Astrocyte of the cerebellum (primary cell): ENCODE measurements around the gene CDC42.
"Not testable (repeated sequence)": the region's sequence is repeated elsewhere in the genome, so short reads cannot be mapped to it uniquely, and the experiment has no call there.

Experiments used
- DNase-seq: peaks from one replicate; pipeline ENCODE4 v3.0.0-alpha.2; 2011; ENCODE audit warnings: low read depth
- H3K4me3 ChIP-seq: 2 replicates; pipeline ENCODE4 v1.5.1; 2011; ENCODE audit warnings: mild to moderate bottlenecking, low read depth, low read length, moderate library complexity
- CTCF ChIP-seq: IDR thresholded peaks from 2 replicates; pipeline ENCODE4 v1.5.1; 2012; ENCODE audit warnings: low read length, low read depth, moderate library complexity, mild to moderate bottlenecking; ENCODE audit errors: missing control alignments
- in situ Hi-C: cut with HindIII; loops from 2 replicates; pipeline ENCODE4 v1.10.0; 2017; ENCODE audit warnings: low sequenced_read_pairs

The CDC42 gene

GRCh38 chr1:22077728-22078127 is 25.2 kb downstream of the CDC42 start:
- DNase-seq = no peak
- in situ Hi-C loops = no loop called here
- no peak overlapping the region for H3K4me3 ChIP-seq
- TF ChIP-seq CTCF = no peak

GRCh38 chr1:22078133-22078532 is 25.6 kb downstream of the CDC42 start:
- in situ Hi-C loops = no loop called here
- H3K4me3 ChIP-seq = no peak overlapping the region
- no peak for DNase-seq
- no peak for TF ChIP-seq CTCF

- in situ Hi-C loops = no loop called here
- H3K4me3 ChIP-seq = no peak overlapping the region
- TF ChIP-seq CTCF = no peak
- no peak for DNase-seq
These were observed 27.7 kb downstream of the CDC42 start for GRCh38 chr1:22080191-22080590.

- no peak for DNase-seq
- TF ChIP-seq CTCF = no peak
- in situ Hi-C loops = no loop called here
- no peak overlapping the region for H3K4me3 ChIP-seq
These were observed 35.8 kb downstream of the CDC42 start for GRCh38 chr1:22088331-22088730.

GRCh38 chr1:22089134-22089571 is 36.6 kb downstream of the CDC42 start:
- no peak for TF ChIP-seq CTCF
- no peak overlapping the region for H3K4me3 ChIP-seq
- in situ Hi-C loops = no loop called here

GRCh38 chr1:22089787-22090186 is 37.3 kb downstream of the CDC42 start:
- in situ Hi-C loops = no loop called here
- TF ChIP-seq CTCF = no peak
- DNase-seq = no peak
- no peak overlapping the region for H3K4me3 ChIP-seq

More at GRCh38 chr1:22089134-22089571, 36.6 kb downstream of the CDC42 start:
- no peak for DNase-seq

GRCh38 chr1:22090867-22091266 is 38.4 kb downstream of the CDC42 start:
- no peak for DNase-seq
- in situ Hi-C loops = no loop called here
- no peak overlapping the region for H3K4me3 ChIP-seq
- no peak for TF ChIP-seq CTCF

- DNase-seq, H3K4me3 ChIP-seq, in situ Hi-C loops: not testable (repeated sequence)
These were observed 39.7 kb downstream of the CDC42 start for GRCh38 chr1:22092026-22092768.
